ENCODE measurements around the gene PGRMC2.
"Not testable (repeated sequence)": the region's sequence is repeated elsewhere in the genome, so short reads cannot be mapped to it uniquely, and the experiment has no call there.

DNA sequence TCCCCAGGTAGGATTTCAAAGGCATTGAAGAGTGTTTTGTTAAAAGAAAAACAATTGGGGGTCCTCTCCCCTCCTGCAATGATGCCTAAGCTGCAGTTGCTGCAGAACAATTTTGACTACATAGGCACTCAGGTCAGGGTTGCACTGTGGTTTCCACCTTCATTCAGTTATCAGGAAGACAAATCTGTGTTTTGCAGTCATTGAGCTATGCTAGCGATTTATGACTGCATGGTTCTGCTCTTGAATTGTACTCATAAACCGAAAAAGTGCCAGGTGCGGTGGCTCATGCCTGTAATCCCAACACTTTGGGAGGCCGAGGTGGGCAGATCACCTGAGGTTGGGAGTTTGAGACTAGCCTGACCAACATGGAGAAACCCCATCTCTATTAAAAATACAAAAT is 29.4 kb downstream of the PGRMC2 start:
- TF ChIP-seq YY1 (IDR thresholded peaks at IDR 0.05; ENCODE audit: insufficient read depth, insufficient read length); ZNF274 (IDR thresholded peaks at IDR 0.05; ENCODE audit: low read depth, low read length); SUZ12 (IDR thresholded peaks at IDR 0.05; ENCODE audit: extremely low read depth, insufficient read depth, insufficient read length): not testable (repeated sequence)

Data from NT2/D1 (cell line).